HFF-Myc (cell line): ENCODE measurements around the gene ARMC9.

Experiments used
- DNase-seq: peaks from one replicate; pipeline ENCODE4 v3.0.0-alpha.2; 2011; ENCODE audit warnings: low read depth; ENCODE audit errors: extremely low read depth
- H3K4me3 ChIP-seq: replicated peaks from 2 replicates; pipeline ENCODE4 v1.5.1; 2011; ENCODE audit warnings: low read depth, mild to moderate bottlenecking, control low read depth, low read length
- TF ChIP-seq, protein P1 (sequence below): IDR thresholded peaks from 2 replicates; pipeline ENCODE4 v1.5.1; 2012; ENCODE audit warnings: mild to moderate bottlenecking, low read depth, low read length, control low read depth; ENCODE audit errors: missing control alignments

The ARMC9 gene

DNA sequence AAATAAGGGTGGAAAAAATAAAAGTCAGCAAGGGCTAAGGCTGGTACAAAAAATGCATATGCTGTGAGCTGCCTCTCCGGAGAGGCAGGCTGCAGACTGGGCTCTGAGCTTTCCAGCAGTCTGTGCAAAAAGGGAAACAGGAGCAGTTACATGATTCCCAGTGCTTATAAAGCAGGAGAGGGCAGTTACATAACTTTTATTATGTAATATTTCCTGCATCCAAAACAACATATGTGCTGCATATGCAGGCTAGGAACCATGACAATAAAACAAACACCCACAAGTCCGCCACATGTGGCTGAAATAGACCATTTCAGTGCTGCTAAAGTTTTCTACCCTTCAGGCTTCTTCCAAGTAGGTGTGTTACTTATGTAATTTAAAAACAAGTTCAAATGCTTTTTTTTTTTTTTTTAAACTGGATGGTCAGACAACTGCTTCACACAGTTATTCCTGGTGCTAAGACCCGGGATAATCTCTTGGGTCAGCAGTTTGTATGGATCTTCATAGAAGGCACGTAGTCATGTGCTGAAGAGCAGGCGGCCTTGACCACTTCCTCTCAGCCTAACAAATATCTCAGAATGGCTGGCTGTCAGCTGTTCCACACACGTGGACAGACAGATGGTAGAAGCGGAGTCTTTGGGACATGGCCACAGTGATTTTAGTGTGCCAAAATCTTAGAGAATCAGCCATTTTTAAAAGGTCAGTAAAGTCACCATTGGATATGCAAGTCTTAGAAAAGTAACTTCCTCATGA lies 43.5 kb downstream of the ARMC9 start:
- peak; percentile 84 for DNase-seq
- TF ChIP-seq, protein P1, sequence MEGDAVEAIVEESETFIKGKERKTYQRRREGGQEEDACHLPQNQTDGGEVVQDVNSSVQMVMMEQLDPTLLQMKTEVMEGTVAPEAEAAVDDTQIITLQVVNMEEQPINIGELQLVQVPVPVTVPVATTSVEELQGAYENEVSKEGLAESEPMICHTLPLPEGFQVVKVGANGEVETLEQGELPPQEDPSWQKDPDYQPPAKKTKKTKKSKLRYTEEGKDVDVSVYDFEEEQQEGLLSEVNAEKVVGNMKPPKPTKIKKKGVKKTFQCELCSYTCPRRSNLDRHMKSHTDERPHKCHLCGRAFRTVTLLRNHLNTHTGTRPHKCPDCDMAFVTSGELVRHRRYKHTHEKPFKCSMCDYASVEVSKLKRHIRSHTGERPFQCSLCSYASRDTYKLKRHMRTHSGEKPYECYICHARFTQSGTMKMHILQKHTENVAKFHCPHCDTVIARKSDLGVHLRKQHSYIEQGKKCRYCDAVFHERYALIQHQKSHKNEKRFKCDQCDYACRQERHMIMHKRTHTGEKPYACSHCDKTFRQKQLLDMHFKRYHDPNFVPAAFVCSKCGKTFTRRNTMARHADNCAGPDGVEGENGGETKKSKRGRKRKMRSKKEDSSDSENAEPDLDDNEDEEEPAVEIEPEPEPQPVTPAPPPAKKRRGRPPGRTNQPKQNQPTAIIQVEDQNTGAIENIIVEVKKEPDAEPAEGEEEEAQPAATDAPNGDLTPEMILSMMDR, result no peak
- no peak overlapping the region for H3K4me3 ChIP-seq

DNA sequence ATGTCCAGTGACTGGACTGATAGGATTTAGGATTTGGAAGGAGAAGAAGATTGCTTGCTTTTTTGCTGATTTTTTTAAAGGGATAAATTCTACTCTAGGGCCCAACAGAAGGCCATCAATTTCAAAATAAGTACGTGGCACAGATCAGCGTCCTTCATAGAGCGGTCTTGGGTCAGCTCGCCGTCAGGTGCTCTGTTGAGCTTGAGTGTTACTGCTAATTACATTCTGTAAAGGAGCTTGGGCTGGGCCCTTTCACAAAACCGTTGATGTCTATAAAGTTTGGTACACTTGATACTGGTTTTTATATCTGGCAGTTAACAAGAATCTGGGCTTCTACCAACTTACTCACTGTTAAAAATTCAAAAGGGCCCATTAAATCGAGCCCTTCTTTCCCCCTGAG lies 45.4 kb downstream of the ARMC9 start:
- H3K4me3 ChIP-seq, result no peak overlapping the region
- DNase-seq, result no peak

DNA sequence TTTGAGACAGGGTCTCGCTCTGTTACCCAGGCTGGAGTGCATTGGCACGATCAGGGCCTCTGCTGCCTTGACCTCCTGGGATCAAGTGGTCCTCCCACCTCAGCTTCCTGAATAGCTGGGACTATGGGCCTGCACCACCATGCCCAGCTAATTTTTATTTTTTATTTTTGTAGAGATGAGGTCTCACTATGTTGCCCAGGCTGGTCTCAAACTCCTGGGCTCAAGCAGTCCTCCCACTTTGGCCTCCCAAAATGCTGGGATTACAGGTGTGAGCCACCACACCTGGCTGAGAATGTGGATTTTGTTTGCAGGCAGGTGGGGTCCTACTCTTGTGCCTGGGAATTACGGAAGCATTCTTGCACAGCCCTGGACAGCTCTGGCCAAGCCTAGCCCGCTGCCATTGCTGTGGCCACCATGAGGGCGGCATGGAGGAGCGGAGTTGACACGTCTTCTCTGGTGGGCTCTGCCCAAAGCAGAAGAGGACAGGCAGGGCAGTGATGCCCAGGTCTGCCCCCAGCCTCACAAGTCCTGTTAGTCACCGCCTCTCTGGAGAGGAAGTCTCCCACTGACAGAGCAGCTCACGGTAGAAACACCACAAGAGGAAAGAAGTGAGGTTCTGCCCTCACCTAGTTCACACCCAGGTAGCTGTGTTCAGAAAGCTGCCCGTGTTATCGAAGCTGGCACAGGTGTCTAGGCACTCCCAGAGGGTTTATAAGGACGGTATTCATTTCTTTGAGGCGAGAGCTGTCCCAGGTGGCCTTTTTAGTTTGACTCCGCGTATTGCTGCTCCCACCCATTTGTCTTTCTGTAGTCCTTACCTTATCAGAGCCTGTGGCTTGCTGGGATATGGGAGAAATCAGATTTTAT lies 46.2 kb downstream of the ARMC9 start:
- no peak for DNase-seq
- TF ChIP-seq, protein P1, result no peak
- no peak overlapping the region for H3K4me3 ChIP-seq

More for the DNA sequence above, 45.4 kb downstream of the ARMC9 start:
- TF ChIP-seq, protein P1, result no peak

DNA sequence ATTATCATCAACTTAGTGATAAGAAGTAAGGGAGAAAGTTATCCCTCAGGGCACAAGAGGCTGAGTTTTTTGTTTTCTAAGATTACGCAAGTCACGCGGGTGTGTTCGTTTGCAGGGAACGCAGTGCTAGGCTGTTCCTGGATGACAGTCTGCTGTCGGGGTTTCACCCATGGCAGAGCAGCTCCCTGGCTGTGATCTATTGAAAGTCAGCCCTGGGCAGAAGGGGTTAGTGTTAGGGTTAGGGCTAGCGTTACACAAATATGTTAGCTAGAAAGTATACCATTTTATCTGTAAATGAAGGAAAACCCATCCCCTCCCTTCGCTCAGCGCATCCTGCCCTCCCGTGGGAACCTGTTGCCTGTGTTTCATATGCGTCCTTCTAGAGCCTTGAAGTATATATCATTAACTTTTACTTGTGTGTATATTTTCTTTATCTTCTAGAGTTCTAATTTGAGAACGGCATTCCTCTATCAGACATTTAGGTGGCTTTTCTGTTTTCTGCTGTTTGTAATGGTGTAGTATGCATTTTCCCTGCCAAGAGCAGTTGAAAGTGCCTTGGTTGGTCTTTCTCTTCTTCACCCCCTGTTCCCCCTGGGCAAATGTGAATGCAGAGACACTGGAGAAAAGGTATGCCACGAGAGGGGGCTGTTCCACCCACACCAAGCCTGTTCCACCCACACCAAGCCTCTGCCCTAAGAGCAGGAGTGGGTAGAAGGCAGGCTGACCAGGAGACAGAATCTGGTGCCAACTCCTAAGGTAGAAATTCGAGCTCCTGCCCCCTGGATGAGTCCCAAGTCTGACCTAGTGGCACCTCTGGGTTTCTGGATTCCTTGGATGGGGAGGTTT lies 47.0 kb downstream of the ARMC9 start:
- no peak for DNase-seq
- H3K4me3 ChIP-seq, result no peak overlapping the region
- TF ChIP-seq, protein P1, result no peak

DNA sequence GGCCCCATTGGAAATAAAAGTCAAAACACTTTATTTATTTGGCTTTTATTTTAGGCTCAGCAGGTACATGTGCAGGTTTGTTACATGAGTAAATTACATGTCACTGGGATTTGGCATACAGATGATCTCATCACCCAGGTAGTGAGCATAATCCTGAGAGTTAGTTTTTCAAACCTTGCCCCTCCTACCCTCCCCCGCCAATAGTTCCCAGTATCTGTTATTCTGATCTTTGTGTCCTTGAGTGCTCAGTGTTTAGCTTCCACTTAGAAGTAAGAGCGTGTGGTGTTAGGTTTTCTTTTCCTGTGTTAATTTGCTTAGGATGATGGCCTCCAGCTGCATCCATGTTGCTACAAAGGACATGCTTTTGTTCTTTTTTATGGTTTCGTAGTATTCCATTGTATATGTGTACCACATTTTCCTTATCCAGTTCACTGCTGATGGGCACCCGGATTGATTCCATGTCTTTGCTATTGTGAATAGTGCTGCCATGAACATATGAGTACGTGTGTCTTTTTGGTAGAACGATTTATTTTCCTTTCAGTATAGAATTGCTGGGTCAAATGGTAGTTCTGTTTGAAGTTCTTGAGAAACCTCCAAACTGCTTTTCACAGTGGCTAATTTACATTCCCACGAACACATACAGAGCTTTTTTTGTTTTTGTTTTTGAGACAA lies 47.9 kb downstream of the ARMC9 start:
- DNase-seq, result no peak
- H3K4me3 ChIP-seq, result no peak overlapping the region
- TF ChIP-seq, protein P1, result no peak

DNA sequence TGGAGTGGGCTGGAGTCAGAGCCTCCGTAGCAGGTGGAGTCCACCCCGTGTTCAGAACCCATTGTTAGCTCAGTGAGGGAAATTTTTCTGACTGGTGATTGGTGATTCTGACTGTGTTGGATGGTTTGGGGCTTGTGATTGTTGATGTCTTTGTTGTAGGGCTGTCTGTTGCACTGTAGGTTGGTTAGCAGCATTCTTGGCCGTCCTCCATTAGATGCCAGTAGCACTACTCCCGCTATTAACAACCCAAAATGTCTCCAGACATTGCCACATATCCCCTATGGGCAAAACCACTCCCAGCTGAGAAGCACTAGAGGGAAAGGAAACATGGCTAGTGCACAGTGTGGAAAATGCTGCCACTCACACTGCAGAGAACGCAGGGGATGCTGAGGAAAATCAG lies 51.7 kb downstream of the ARMC9 start:
- H3K4me3 ChIP-seq, result no peak overlapping the region
- TF ChIP-seq, protein P1, result no peak
- no peak for DNase-seq
